Fibroblast of skin of left biceps (primary cell): ENCODE results near the gene FNDC8.
"Not testable (repeated sequence)": the region's sequence is repeated elsewhere in the genome, so short reads cannot be mapped to it uniquely, and the experiment has no call there.

ENCODE experiments used
- DNase-seq, 2 experiments: peaks; one replicate each; pipeline ENCODE4 v3.0.0-alpha.2; 2013; ENCODE audit warnings: low read depth in 2 of 2

The FNDC8 gene

GRCh38 chr17:35170968-35171771, 49.8 kb downstream of the FNDC8 start:
- no peak for DNase-seq

- no peak for DNase-seq
Measured at GRCh38 chr17:35171834-35172233, 50.4 kb downstream of the FNDC8 start.

- DNase-seq, result not testable (repeated sequence)
Measured at GRCh38 chr17:35172321-35172720, 50.9 kb downstream of the FNDC8 start.

GRCh38 chr17:35174835-35175334, 53.5 kb downstream of the FNDC8 start:
- no peak for DNase-seq

- no peak for DNase-seq
Measured at GRCh38 chr17:35175638-35176415, 54.4 kb downstream of the FNDC8 start.

- DNase-seq, result no peak
Measured at GRCh38 chr17:35176897-35177296, 55.5 kb downstream of the FNDC8 start.

- not testable (repeated sequence) for DNase-seq
Measured at GRCh38 chr17:35179379-35179778, 58.0 kb downstream of the FNDC8 start.
